ENCODE measurements around the gene LTA.

LTA gene

GRCh38 chr6:31546958-31547726 is 24.9 kb upstream of the LTA start, which contains the start of gene NFKBIL1 (continued):
- TF ChIP-seq, protein P1, sequence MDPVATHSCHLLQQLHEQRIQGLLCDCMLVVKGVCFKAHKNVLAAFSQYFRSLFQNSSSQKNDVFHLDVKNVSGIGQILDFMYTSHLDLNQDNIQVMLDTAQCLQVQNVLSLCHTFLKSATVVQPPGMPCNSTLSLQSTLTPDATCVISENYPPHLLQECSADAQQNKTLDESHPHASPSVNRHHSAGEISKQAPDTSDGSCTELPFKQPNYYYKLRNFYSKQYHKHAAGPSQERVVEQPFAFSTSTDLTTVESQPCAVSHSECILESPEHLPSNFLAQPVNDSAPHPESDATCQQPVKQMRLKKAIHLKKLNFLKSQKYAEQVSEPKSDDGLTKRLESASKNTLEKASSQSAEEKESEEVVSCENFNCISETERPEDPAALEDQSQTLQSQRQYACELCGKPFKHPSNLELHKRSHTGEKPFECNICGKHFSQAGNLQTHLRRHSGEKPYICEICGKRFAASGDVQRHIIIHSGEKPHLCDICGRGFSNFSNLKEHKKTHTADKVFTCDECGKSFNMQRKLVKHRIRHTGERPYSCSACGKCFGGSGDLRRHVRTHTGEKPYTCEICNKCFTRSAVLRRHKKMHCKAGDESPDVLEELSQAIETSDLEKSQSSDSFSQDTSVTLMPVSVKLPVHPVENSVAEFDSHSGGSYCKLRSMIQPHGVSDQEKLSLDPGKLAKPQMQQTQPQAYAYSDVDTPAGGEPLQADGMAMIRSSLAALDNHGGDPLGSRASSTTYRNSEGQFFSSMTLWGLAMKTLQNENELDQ (tag by site-specific recombination; IDR thresholded peaks at IDR 0.05; ENCODE audit: low read depth): no peak
- TF ChIP-seq, protein P2, sequence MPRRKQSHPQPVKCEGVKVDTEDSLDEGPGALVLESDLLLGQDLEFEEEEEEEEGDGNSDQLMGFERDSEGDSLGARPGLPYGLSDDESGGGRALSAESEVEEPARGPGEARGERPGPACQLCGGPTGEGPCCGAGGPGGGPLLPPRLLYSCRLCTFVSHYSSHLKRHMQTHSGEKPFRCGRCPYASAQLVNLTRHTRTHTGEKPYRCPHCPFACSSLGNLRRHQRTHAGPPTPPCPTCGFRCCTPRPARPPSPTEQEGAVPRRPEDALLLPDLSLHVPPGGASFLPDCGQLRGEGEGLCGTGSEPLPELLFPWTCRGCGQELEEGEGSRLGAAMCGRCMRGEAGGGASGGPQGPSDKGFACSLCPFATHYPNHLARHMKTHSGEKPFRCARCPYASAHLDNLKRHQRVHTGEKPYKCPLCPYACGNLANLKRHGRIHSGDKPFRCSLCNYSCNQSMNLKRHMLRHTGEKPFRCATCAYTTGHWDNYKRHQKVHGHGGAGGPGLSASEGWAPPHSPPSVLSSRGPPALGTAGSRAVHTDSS (tag by site-specific recombination; IDR thresholded peaks at IDR 0.05): no peak
- TF ChIP-seq OSR2 (tag by site-specific recombination; IDR thresholded peaks at IDR 0.05) (no peak), BCL11B (tag by site-specific recombination; IDR thresholded peaks at IDR 0.05; ENCODE audit: low read depth) (peak; percentile 32; the same call in 1 of the 2 replicates), ZNF266 (tag by site-specific recombination; IDR thresholded peaks at IDR 0.05; ENCODE audit: low read depth) (no peak; the same call in 1 of the 2 replicates), GFI1B (tag by site-specific recombination; IDR thresholded peaks at IDR 0.05) (no peak), ZNF416 (tag by site-specific recombination; IDR thresholded peaks at IDR 0.05) (no peak), ZNF24 (tag by site-specific recombination; IDR thresholded peaks at IDR 0.05) (peak; percentile 85; the same call in 1 of the 2 replicates), SP7 (tag by site-specific recombination; IDR thresholded peaks at IDR 0.05) (peak; percentile 82), ZNF707 (tag by site-specific recombination; IDR thresholded peaks at IDR 0.05) (no peak; the same call in 1 of the 2 replicates), KLF16 (tag by site-specific recombination; IDR thresholded peaks at IDR 0.05) (peak; percentile 97), ZNF169 (tag by site-specific recombination; IDR thresholded peaks at IDR 0.05) (no peak), ZNF843 (tag by site-specific recombination; IDR thresholded peaks at IDR 0.05) (peak; percentile 37; the same call in 1 of the 2 replicates), SP3 (tag by site-specific recombination; IDR thresholded peaks at IDR 0.05) (peak; percentile 99), ZNF510 (tag by site-specific recombination; IDR thresholded peaks at IDR 0.05; ENCODE audit: insufficient replicate concordance) (no peak), KLF7 (tag by site-specific recombination; IDR thresholded peaks at IDR 0.05; ENCODE audit: borderline replicate concordance) (peak; percentile 100), OVOL3 (tag by site-specific recombination; IDR thresholded peaks at IDR 0.05) (no peak), ZXDB (tag by site-specific recombination; IDR thresholded peaks at IDR 0.05) (peak; percentile 86), MEIS1 (CRISPR knock-in tag; IDR thresholded peaks at IDR 0.05; ENCODE audit: borderline replicate concordance) (no peak), ZNF777 (tag by site-specific recombination; IDR thresholded peaks at IDR 0.05; ENCODE audit: borderline replicate concordance) (no peak), ZNF138 (tag by site-specific recombination; IDR thresholded peaks at IDR 0.05; ENCODE audit: borderline replicate concordance) (no peak), ZNF549 (tag by site-specific recombination; IDR thresholded peaks at IDR 0.05) (no peak), ZNF776 (tag by site-specific recombination; IDR thresholded peaks at IDR 0.05; ENCODE audit: borderline replicate concordance) (no peak), ZNF654 (tag by site-specific recombination; IDR thresholded peaks at IDR 0.05; ENCODE audit: low read depth) (peak; percentile 24), ZNF660 (tag by site-specific recombination; IDR thresholded peaks at IDR 0.05) (peak; percentile 93), ZNF747 (tag by site-specific recombination; IDR thresholded peaks at IDR 0.05) (no peak), ZNF114 (tag by site-specific recombination; IDR thresholded peaks at IDR 0.05) (no peak)
- TF ChIP-seq, protein P3, sequence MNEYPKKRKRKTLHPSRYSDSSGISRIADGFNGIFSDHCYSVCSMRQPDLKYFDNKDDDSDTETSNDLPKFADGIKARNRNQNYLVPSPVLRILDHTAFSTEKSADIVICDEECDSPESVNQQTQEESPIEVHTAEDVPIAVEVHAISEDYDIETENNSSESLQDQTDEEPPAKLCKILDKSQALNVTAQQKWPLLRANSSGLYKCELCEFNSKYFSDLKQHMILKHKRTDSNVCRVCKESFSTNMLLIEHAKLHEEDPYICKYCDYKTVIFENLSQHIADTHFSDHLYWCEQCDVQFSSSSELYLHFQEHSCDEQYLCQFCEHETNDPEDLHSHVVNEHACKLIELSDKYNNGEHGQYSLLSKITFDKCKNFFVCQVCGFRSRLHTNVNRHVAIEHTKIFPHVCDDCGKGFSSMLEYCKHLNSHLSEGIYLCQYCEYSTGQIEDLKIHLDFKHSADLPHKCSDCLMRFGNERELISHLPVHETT (tag by site-specific recombination; IDR thresholded peaks at IDR 0.05): peak; percentile 91
- TF ChIP-seq, protein P4, sequence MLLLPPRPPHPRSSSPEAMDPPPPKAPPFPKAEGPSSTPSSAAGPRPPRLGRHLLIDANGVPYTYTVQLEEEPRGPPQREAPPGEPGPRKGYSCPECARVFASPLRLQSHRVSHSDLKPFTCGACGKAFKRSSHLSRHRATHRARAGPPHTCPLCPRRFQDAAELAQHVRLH (tag by site-specific recombination; IDR thresholded peaks at IDR 0.05): peak; percentile 94
- TF ChIP-seq, protein P5, sequence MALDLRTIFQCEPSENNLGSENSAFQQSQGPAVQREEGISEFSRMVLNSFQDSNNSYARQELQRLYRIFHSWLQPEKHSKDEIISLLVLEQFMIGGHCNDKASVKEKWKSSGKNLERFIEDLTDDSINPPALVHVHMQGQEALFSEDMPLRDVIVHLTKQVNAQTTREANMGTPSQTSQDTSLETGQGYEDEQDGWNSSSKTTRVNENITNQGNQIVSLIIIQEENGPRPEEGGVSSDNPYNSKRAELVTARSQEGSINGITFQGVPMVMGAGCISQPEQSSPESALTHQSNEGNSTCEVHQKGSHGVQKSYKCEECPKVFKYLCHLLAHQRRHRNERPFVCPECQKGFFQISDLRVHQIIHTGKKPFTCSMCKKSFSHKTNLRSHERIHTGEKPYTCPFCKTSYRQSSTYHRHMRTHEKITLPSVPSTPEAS (tag by site-specific recombination; IDR thresholded peaks at IDR 0.05): peak; percentile 28; the same call in 1 of the 2 replicates
